ENCODE results near the gene ST8SIA5. TPM values are rescaled to one million over a fixed set of nuclear protein-coding genes. Genes with fewer than 3 reads are reported as not detected.

ST8SIA5 gene
- total and polyA plus RNA-seq, 7 donors, result under 0.01 to 0.81 (median 0.22) TPM; not detected in 3

DNA sequence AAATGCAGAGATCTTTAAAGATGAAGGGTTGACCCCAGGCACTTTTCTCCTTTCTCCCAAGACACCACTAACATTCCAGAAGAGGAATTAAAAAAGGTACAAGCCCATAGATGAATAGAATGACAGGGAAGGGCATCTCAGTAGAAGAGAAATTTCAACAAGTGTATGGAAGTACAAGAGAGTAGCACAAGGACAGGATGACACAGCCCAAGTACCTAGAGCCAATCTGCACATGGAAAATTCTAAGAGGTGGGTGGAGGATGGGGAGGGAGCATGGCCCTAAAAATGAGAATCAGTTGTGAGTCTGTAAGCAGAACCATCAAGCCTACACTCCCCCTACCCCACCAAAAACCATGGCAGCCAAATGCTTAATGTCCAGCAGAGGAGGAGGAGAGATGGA, 60.2 kb downstream of the ST8SIA5 start:
- H3K36me3 ChIP-seq, result no peaks in the 10 kb centered on the region
- H3K9me3 ChIP-seq, result no peaks in the 10 kb centered on the region
- H3K4me1 ChIP-seq, result no peaks in the 10 kb centered on the region
- TF ChIP-seq POLR2AphosphoS5 (IDR thresholded peaks at IDR 0.05) (no peak), EP300 (IDR thresholded peaks at IDR 0.05) (no peak), POLR2A (IDR thresholded peaks at IDR 0.05) (no peak)
- TF ChIP-seq, protein P1, sequence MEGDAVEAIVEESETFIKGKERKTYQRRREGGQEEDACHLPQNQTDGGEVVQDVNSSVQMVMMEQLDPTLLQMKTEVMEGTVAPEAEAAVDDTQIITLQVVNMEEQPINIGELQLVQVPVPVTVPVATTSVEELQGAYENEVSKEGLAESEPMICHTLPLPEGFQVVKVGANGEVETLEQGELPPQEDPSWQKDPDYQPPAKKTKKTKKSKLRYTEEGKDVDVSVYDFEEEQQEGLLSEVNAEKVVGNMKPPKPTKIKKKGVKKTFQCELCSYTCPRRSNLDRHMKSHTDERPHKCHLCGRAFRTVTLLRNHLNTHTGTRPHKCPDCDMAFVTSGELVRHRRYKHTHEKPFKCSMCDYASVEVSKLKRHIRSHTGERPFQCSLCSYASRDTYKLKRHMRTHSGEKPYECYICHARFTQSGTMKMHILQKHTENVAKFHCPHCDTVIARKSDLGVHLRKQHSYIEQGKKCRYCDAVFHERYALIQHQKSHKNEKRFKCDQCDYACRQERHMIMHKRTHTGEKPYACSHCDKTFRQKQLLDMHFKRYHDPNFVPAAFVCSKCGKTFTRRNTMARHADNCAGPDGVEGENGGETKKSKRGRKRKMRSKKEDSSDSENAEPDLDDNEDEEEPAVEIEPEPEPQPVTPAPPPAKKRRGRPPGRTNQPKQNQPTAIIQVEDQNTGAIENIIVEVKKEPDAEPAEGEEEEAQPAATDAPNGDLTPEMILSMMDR (IDR thresholded peaks at IDR 0.05), result no peak
- no peak overlapping the region for H3K4me3 ChIP-seq
- no peak overlapping the region for H3K27ac ChIP-seq
- no peak for DNase-seq
- intact Hi-C loops (cut with DNase I), result no loop called here
- no peaks in the 10 kb centered on the region for H3K27me3 ChIP-seq

DNA sequence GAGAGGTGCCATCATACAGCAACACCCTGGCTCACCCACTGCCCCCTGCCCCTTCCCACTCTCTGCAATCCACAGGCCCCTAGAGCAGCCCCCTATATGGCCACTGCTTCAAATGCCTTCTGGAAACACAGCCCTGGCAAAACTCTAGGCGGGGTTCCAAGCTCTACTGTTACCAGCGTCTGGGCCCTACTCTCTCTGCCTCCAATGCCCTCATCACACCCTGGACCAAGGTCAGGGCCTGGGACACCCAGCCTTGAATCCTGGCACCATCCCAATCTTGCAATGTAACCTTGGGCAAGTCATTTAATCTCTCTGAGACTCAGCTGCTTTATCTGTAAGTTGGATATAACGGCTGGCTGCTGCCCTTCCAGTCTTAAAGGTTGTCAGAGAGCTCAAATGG, 60.6 kb downstream of the ST8SIA5 start:
- no peaks in the 10 kb centered on the region for H3K27me3 ChIP-seq
- WGBS, 2 donors, result 56 to 77% methylated on average over 3 of the region's 3 CpGs
- no peaks in the 10 kb centered on the region for H3K36me3 ChIP-seq
- H3K4me3 ChIP-seq, result no peak overlapping the region
- TF ChIP-seq, protein P1 (IDR thresholded peaks at IDR 0.05), result no peak
- TF ChIP-seq EP300 (IDR thresholded peaks at IDR 0.05), result no peak
- no peaks in the 10 kb centered on the region for H3K9me3 ChIP-seq
- H3K27ac ChIP-seq, result no peak overlapping the region
- intact Hi-C loops (cut with DNase I), result no loop called here
- DNase-seq, result no peak
- H3K4me1 ChIP-seq, result no peaks in the 10 kb centered on the region

DNA sequence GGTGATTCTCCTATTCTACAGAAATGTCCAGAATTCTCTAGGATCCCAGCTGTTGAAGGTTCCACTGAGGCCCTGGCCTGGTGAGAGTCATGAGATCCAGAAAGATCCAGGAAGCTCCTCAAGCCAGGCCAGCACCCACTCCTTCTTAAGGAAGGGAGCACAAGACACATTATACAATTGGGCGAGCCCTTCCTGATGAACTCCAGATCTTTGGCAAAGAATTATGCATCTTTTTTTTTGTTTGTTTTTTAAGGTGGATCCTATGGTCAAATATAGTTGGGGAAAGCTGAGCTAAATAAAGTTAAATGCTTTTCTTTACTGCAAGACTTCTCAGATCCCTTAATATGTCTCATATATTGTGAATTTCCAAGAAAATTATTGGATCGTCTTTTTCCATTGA, 62.9 kb downstream of the ST8SIA5 start:
- Histone ChIP-seq H3K27ac (no peak overlapping the region), H3K27me3 (no peaks in the 10 kb centered on the region), H3K36me3 (no peaks in the 10 kb centered on the region), H3K4me1 (no peaks in the 10 kb centered on the region), H3K4me3 (no peak overlapping the region), H3K9me3 (no peaks in the 10 kb centered on the region)
- intact Hi-C loops (cut with DNase I), result no loop called here
- DNase-seq, result no peak
- TF ChIP-seq, protein P1 (IDR thresholded peaks at IDR 0.05), result no peak
- TF ChIP-seq POLR2AphosphoS5 (IDR thresholded peaks at IDR 0.05), result no peak
- TF ChIP-seq POLR2A (IDR thresholded peaks at IDR 0.05), result no peak
- no peak for TF ChIP-seq EP300 (IDR thresholded peaks at IDR 0.05)
- 74 to 86% methylated on average over 2 of the region's 2 CpGs for WGBS, 2 donors

DNA sequence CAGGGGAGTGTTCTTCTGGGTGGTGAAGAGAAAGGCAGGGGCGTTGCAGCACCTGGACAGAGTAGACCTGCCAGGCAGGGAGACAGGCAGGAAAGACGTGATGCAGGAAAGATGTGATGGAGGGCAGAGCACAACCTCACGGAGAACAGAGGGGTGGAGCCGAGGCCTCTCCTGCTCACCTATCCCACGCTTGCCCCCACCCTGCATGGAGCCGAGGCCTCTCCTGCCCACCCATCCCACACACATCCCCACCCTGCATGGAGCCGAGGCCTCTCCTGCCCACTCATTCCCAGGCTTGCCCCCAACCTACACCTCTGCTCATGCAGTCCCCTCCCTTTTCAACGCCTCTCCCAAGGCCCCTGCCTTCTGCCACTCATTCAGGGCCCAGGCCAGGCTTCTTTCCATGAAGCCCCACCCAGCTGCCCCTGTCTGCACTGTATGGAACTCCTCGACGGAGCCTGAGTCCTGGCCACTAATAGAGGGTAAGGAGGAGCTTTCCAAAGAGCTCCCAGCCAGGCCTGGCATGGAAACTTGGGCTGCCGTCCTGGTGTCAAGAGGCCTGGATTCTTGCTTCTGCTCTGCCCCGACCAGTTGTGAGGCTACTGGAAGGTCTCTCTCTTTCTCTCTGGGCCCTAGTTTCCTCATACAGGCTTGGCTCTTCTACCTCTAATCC, 67.9 kb downstream of the ST8SIA5 start:
- H3K36me3 ChIP-seq, result no peaks in the 10 kb centered on the region
- intact Hi-C loops (cut with DNase I), result no loop called here
- H3K9me3 ChIP-seq, result no peaks in the 10 kb centered on the region
- no peaks in the 10 kb centered on the region for H3K4me1 ChIP-seq
- no peak for DNase-seq
- no peak overlapping the region for H3K27ac ChIP-seq
- TF ChIP-seq POLR2A (IDR thresholded peaks at IDR 0.05) (no peak), POLR2AphosphoS5 (IDR thresholded peaks at IDR 0.05) (no peak), EP300 (IDR thresholded peaks at IDR 0.05) (no peak)
- TF ChIP-seq, protein P1 (IDR thresholded peaks at IDR 0.05), result no peak
- H3K4me3 ChIP-seq, result no peak overlapping the region
- 83 to 84% methylated on average over 12 of the region's 12 CpGs for WGBS, 2 donors
- H3K27me3 ChIP-seq, result no peaks in the 10 kb centered on the region

DNA sequence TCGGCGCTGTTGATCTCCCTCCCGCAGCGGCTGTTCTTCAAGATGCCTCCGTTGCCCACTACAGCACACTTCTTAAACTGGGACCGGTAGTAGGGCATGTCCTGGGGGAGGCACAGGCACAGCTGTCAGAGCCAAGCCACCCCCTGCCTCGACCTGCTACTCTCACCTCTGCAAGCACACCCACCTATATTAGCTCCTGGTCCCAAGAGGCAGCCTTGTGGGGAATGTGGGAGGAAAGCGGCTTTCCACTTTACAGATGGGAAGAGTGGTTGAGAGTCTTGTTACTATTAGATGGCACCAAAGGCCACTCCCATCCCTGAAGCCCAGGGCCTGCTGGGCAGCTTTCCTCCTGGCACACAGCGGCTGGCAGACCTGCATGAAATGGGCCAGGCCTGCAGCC, 70.7 kb downstream of the ST8SIA5 start:
- no peaks in the 10 kb centered on the region for H3K27me3 ChIP-seq
- H3K4me1 ChIP-seq, result no peaks in the 10 kb centered on the region
- no peak for DNase-seq
- no peak overlapping the region for H3K4me3 ChIP-seq
- WGBS, 2 donors, result 87 to 91% methylated on average over 9 of the region's 9 CpGs
- intact Hi-C loops (cut with DNase I), result no loop called here
- TF ChIP-seq, protein P1 (IDR thresholded peaks at IDR 0.05), result no peak
- TF ChIP-seq EP300 (IDR thresholded peaks at IDR 0.05) (no peak), POLR2AphosphoS5 (IDR thresholded peaks at IDR 0.05) (no peak), POLR2A (IDR thresholded peaks at IDR 0.05) (no peak)
- no peaks in the 10 kb centered on the region for H3K9me3 ChIP-seq
- H3K27ac ChIP-seq, result no peak overlapping the region
- H3K36me3 ChIP-seq, result no peaks in the 10 kb centered on the region

All from sigmoid colon (tissue), 7 donors.